Activated naive CD8-positive, alpha-beta T cell treated with anti-CD3 and anti-CD28 coated beads, Interleukin-2, amount 10 ng/mL, durations not matched to agents 7 days and 5 days (primary cell): ENCODE data around the gene CNN2. TPM values are rescaled to one million over a fixed set of nuclear protein-coding genes. Genes with fewer than 3 reads are reported as not detected.
A peak's percentile ranks its signal among the peaks of the same experiment; 100 is the strongest.

Source experiments
- ATAC-seq: fragments of 150-1000 bp; cut with Tn5 transposase; one replicate; pipeline ENCODE4 v1.10.0; 2021; ENCODE audit warnings: low read depth, moderate library complexity
- POLR2A ChIA-PET: fragments of 350-600 bp; sonication (Branson Sonifier 250); formaldehyde crosslinking; loops from one replicate; lab custom pipeline; 2021; ENCODE audit warnings: antibody characterized with exemption; lab: Charles Lee
- DNase-seq: peaks from one replicate; pipeline ENCODE4 v3.0.0; 2021
- H3K27ac Mint-ChIP-seq: one replicate; pipeline ENCODE4 v1.8.0; 2022; ENCODE audit warnings: mild to moderate bottlenecking, mixed read lengths
- H3K27me3 Mint-ChIP-seq: one replicate; pipeline ENCODE4 v1.8.0; 2022; ENCODE audit warnings: mild to moderate bottlenecking, moderate library complexity, mixed read lengths
- H3K36me3 Mint-ChIP-seq: one replicate; pipeline ENCODE4 v1.8.0; 2021; ENCODE audit warnings: mild to moderate bottlenecking, mixed read lengths
- H3K4me1 Mint-ChIP-seq: one replicate; pipeline ENCODE4 v1.8.0; 2021; ENCODE audit warnings: mixed read lengths
- H3K4me3 Mint-ChIP-seq: one replicate; pipeline ENCODE4 v1.8.0; 2022; ENCODE audit warnings: mild to moderate bottlenecking, moderate library complexity, mixed read lengths
- H3K9me3 Mint-ChIP-seq: one replicate; pipeline ENCODE4 v1.8.0; 2021; ENCODE audit warnings: mixed read lengths
- total RNA-seq, 2 experiments: library from RNA; stranded (reverse); gene quantifications; one replicate each; pipeline ENCODE4 v1.2.3, GENCODE V29; 2021

CNN2 gene
- total RNA-seq, 2 experiments from 2014 or later = 340 to 353 TPM

DNA sequence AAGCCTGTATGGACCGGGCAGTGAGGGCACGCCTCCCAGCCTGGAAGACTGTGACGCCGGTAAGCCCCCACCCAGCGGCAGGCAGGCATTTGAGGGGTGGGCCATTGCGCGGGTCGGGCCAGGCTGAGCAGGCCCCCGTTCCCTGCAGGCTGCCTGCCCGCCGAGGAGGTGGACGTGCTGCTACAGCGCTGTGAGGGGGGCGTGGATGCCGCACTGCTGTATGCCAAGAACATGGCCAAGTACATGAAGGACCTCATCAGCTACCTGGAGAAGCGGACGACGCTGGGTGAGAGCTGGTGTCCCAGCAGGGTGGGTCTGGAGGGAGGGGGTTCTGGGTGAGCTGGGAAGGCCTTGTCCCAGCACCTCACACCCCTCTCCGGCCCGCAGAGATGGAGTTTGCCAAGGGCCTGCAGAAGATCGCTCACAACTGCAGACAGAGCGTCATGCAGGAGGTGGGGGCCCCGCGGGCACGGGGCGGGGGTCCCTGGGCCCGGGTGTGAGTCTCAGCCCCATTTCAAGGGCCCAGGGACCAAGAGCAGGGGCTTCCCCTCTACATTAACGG lies 47.6 kb downstream of the CNN2 start:
- DNase-seq (peak; percentile 63), ATAC-seq (no peak)
- POLR2A ChIA-PET = interaction anchor here (0.5 to 19.6 kb wide), 14 partner anchors 1 to 519 kb away, joined by 3 to 644 read pairs (median 4); partner anchors contain the start of genes ABCA7, ARHGAP45, CIRBP and CNN2
- peaks cover 51% of the 10 kb centered on the region for H3K36me3 Mint-ChIP-seq
- no peaks in the 10 kb centered on the region for H3K9me3 Mint-ChIP-seq
- H3K4me1 Mint-ChIP-seq = peaks cover 39% of the 10 kb centered on the region
- H3K27me3 Mint-ChIP-seq = no peaks in the 10 kb centered on the region
- peak overlapping the region; percentile 84 for H3K27ac Mint-ChIP-seq
- peak overlapping the region; percentile 69 for H3K4me3 Mint-ChIP-seq

DNA sequence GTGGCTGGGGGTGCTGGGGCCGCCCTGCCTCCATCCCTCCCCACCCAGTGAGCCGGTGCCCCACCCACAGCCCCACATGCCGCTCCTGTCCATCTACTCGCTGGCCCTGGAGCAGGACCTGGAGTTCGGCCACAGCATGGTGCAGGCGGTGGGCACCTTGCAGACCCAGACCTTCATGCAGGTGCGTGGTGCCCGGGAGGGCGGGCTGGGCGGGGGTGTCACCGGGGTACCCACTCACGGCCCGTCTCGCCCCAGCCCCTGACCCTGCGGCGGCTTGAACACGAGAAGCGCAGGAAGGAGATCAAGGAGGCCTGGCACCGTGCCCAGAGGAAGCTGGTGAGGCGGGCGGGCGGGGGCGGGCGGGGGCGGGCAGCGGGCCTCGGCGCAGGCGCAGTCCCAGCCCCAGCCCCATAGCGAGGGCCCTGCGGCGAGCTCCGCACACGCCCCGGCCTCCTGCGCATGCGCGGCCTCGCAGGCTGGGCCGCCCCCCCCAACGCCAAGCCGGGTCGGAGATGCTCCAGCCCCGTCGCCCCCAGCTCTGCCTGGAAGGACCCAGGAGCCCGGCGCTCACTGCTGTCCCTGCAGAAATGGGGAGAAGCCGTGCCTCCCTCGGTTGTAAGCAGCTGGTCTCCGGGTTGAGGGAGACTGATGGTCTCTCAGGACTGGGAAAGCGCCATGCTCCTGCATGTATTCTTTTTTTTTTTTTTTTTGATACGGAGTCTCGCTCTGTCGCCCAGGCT lies 48.3 kb downstream of the CNN2 start:
- peak; percentile 32 for ATAC-seq

DNA sequence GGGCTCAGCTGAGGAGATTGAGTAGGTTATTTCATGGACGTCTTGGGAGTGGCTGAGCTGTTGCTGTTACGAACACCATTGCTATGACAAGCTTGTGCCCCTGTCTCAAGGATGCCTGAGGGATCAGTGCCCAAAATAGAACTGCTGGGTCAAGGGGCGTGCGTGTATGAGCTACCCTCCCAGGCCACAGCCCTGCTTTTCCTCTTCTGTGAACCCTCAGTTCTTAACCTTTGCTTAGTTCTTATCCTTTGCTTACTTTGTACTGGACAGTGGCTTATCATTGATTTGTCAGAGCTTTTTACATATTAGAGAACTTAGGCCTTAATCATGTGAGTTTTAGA lies 49.6 kb downstream of the CNN2 start:
- ATAC-seq = no peak
- POLR2A ChIA-PET = interaction anchor here (1.2 to 19.6 kb wide), 10 partner anchors 3 to 193 kb away, joined by 4 to 644 read pairs (median 18); partner anchors contain the start of genes ABCA7, ARHGAP45, ATP5F1D and CIRBP
- Mint-ChIP-seq H3K27me3 (no peaks in the 10 kb centered on the region), H3K4me1 (peaks cover 37% of the 10 kb centered on the region), H3K9me3 (no peaks in the 10 kb centered on the region), H3K36me3 (peaks cover 50% of the 10 kb centered on the region), H3K4me3 (peak overlapping the region; percentile 72), H3K27ac (peak overlapping the region; percentile 87)
- DNase-seq = no peak

More for the DNA sequence above, 48.3 kb downstream of the CNN2 start:
- Mint-ChIP-seq H3K9me3 (no peaks in the 10 kb centered on the region), H3K4me1 (peaks cover 39% of the 10 kb centered on the region), H3K36me3 (peaks cover 49% of the 10 kb centered on the region), H3K27me3 (no peaks in the 10 kb centered on the region), H3K4me3 (peak overlapping the region; percentile 72), H3K27ac (peak overlapping the region; percentile 87)
- POLR2A ChIA-PET = interaction anchor here (0.6 to 19.6 kb wide), 20 partner anchors 2 to 194 kb away, joined by 3 to 644 read pairs (median 3); partner anchors contain the start of genes ABCA7, ARHGAP45, CIRBP and CNN2
- peak; percentile 91 for DNase-seq

GRCh38 chr19:1076951-1077350 lies 50.5 kb downstream of the CNN2 start:
- DNase-seq = peak; percentile 90
- Mint-ChIP-seq H3K27ac (peak overlapping the region; percentile 87), H3K4me3 (peak overlapping the region; percentile 87), H3K36me3 (peaks cover 50% of the 10 kb centered on the region), H3K9me3 (no peaks in the 10 kb centered on the region), H3K4me1 (peaks cover 34% of the 10 kb centered on the region), H3K27me3 (no peaks in the 10 kb centered on the region)
- POLR2A ChIA-PET = interaction anchor here (0.6 to 19.6 kb wide), 16 partner anchors 4 to 340 kb away, joined by 3 to 644 read pairs (median 8); partner anchors contain the start of genes ABCA7, ARHGAP45, CIRBP and CNN2
- ATAC-seq = peak; percentile 78

- ATAC-seq (peak; percentile 11), DNase-seq (peak; percentile 87)
- Mint-ChIP-seq H3K4me1 (peaks cover 23% of the 10 kb centered on the region), H3K9me3 (no peaks in the 10 kb centered on the region), H3K27ac (peak overlapping the region; percentile 87), H3K27me3 (no peaks in the 10 kb centered on the region), H3K36me3 (peaks cover 42% of the 10 kb centered on the region), H3K4me3 (peak overlapping the region; percentile 87)
- POLR2A ChIA-PET = interaction anchor here (0.7 to 19.6 kb wide), 15 partner anchors 3 to 970 kb away, joined by 3 to 644 read pairs (median 6); partner anchors contain the start of genes ABCA7, ARHGAP45, CIRBP and CNN2
These were observed 53.2 kb downstream of the CNN2 start for GRCh38 chr19:1079566-1080111.

DNA sequence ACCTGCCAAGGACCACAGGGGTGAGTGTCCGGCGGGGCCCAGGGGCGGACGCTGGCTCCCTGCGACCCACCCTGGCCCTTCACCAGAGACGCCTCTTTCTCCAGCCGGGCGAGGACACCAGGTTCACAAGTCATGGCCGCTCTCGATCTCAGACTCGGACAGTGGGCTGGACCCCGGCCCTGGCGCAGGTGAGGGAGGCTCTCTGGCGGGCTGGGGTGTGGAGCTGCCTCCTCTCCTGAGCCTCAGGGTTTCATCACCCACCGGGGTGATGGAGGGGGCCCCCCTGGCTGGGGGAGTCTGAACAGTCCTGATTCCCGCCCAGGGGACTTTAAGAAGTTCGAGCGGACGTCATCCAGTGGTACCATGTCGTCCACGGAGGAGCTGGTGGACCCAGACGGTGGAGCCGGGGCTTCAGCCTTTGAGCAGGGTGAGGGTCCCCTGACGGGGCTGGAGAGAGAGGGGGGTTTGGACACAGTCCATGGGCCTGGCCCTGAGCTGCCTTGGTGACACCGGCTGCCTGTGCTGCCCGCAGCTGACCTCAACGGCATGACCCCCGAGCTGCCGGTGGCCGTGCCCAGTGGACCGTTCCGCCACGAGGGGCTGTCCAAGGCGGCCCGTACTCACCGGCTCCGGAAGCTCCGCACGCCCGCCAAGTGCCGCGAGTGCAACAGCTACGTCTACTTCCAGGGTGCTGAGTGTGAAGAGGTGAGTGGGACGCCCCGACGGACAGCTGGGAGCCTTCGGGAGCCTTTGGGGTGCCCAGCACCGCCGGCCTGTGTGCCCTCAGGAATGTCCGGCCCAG lies 54.2 kb downstream of the CNN2 start:
- Mint-ChIP-seq H3K4me1 (peaks cover 27% of the 10 kb centered on the region), H3K4me3 (peak overlapping the region; percentile 44), H3K27me3 (no peaks in the 10 kb centered on the region), H3K9me3 (no peaks in the 10 kb centered on the region), H3K36me3 (peaks cover 48% of the 10 kb centered on the region), H3K27ac (peak overlapping the region; percentile 87)
- no peak for ATAC-seq
- POLR2A ChIA-PET = interaction anchor here (0.7 to 19.6 kb wide), 8 partner anchors 3 to 61 kb away, joined by 4 to 644 read pairs (median 14); partner anchors contain the start of genes ABCA7, ARHGAP45, CNN2 and GPX4
- no peak for DNase-seq

- no peaks in the 10 kb centered on the region for H3K9me3 Mint-ChIP-seq
- DNase-seq (no peak), ATAC-seq (no peak)
- POLR2A ChIA-PET = interaction anchor here (0.8 to 19.6 kb wide), 13 partner anchors 2 to 187 kb away, joined by 3 to 644 read pairs (median 5); partner anchors contain the start of genes ABCA7, ARHGAP45, CIRBP and CNN2
- H3K4me1 Mint-ChIP-seq = peaks cover 22% of the 10 kb centered on the region
- H3K4me3 Mint-ChIP-seq = peak overlapping the region; percentile 37
- H3K27ac Mint-ChIP-seq = peak overlapping the region; percentile 74
- no peaks in the 10 kb centered on the region for H3K27me3 Mint-ChIP-seq
- H3K36me3 Mint-ChIP-seq = peaks cover 40% of the 10 kb centered on the region
These were observed 55.1 kb downstream of the CNN2 start for GRCh38 chr19:1081301-1082164.

GRCh38 chr19:1082165-1082927 lies 55.9 kb downstream of the CNN2 start:
- ATAC-seq (peak; percentile 60), DNase-seq (peak; percentile 89)
- H3K36me3 Mint-ChIP-seq = peaks cover 35% of the 10 kb centered on the region
- peaks cover 21% of the 10 kb centered on the region for H3K4me1 Mint-ChIP-seq
- POLR2A ChIA-PET = interaction anchor here (0.9 to 19.6 kb wide), 10 partner anchors 1 to 186 kb away, joined by 3 to 644 read pairs (median 6); partner anchors contain the start of genes ABCA7, ARHGAP45, CIRBP and CNN2
- H3K4me3 Mint-ChIP-seq = peak overlapping the region; percentile 45
- H3K27ac Mint-ChIP-seq = peak overlapping the region; percentile 72
- H3K9me3 Mint-ChIP-seq = no peaks in the 10 kb centered on the region
- no peaks in the 10 kb centered on the region for H3K27me3 Mint-ChIP-seq

- Mint-ChIP-seq H3K4me1 (peaks cover 28% of the 10 kb centered on the region), H3K27me3 (no peaks in the 10 kb centered on the region), H3K9me3 (no peaks in the 10 kb centered on the region), H3K27ac (no peak overlapping the region), H3K4me3 (no peak overlapping the region), H3K36me3 (peaks cover 31% of the 10 kb centered on the region)
- POLR2A ChIA-PET = interaction anchor here (1.0 to 19.6 kb wide), 7 partner anchors 0 to 55 kb away, joined by 3 to 644 read pairs (median 73); partner anchors contain the start of genes ARHGAP45 and CNN2
- no peak for DNase-seq
- ATAC-seq = no peak
These were observed 56.8 kb downstream of the CNN2 start for GRCh38 chr19:1082928-1083816.

- ATAC-seq (no peak), DNase-seq (no peak)
- POLR2A ChIA-PET = interaction anchor here (0.6 to 17.6 kb wide), 7 partner anchors 11 to 99 kb away, joined by 3 to 644 read pairs (median 5); partner anchors contain the start of genes ARHGAP45 and CNN2
- Mint-ChIP-seq H3K4me3 (no peak overlapping the region), H3K27ac (no peak overlapping the region), H3K27me3 (no peaks in the 10 kb centered on the region), H3K4me1 (peaks cover 31% of the 10 kb centered on the region), H3K36me3 (peaks cover 26% of the 10 kb centered on the region), H3K9me3 (no peaks in the 10 kb centered on the region)
These were observed 57.8 kb downstream of the CNN2 start for GRCh38 chr19:1084024-1084868.
